ENCODE results near the gene TGFB3.

The TGFB3 gene

GRCh38 chr14:75990297-75990696 is 8.5 kb upstream of the TGFB3 start:
- H3K4me3 ChIP-seq (ENCODE audit: control insufficient read depth, low read depth, low read length) = no peak overlapping the region
- DNase-seq (ENCODE audit: low read depth) = no peak
- TF ChIP-seq, protein P1, sequence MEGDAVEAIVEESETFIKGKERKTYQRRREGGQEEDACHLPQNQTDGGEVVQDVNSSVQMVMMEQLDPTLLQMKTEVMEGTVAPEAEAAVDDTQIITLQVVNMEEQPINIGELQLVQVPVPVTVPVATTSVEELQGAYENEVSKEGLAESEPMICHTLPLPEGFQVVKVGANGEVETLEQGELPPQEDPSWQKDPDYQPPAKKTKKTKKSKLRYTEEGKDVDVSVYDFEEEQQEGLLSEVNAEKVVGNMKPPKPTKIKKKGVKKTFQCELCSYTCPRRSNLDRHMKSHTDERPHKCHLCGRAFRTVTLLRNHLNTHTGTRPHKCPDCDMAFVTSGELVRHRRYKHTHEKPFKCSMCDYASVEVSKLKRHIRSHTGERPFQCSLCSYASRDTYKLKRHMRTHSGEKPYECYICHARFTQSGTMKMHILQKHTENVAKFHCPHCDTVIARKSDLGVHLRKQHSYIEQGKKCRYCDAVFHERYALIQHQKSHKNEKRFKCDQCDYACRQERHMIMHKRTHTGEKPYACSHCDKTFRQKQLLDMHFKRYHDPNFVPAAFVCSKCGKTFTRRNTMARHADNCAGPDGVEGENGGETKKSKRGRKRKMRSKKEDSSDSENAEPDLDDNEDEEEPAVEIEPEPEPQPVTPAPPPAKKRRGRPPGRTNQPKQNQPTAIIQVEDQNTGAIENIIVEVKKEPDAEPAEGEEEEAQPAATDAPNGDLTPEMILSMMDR (conservative IDR thresholded peaks at IDR 0.05; ENCODE audit: control insufficient read depth, insufficient read depth, low read depth, low read length) = no peak

GRCh38 chr14:75989134-75989533 is 7.3 kb upstream of the TGFB3 start:
- no peak overlapping the region for H3K4me3 ChIP-seq (ENCODE audit: control insufficient read depth, low read depth, low read length)
- TF ChIP-seq, protein P1 (conservative IDR thresholded peaks at IDR 0.05; ENCODE audit: control insufficient read depth, insufficient read depth, low read depth, low read length) = no peak
- peak; percentile 95 for DNase-seq (ENCODE audit: low read depth)

DNA sequence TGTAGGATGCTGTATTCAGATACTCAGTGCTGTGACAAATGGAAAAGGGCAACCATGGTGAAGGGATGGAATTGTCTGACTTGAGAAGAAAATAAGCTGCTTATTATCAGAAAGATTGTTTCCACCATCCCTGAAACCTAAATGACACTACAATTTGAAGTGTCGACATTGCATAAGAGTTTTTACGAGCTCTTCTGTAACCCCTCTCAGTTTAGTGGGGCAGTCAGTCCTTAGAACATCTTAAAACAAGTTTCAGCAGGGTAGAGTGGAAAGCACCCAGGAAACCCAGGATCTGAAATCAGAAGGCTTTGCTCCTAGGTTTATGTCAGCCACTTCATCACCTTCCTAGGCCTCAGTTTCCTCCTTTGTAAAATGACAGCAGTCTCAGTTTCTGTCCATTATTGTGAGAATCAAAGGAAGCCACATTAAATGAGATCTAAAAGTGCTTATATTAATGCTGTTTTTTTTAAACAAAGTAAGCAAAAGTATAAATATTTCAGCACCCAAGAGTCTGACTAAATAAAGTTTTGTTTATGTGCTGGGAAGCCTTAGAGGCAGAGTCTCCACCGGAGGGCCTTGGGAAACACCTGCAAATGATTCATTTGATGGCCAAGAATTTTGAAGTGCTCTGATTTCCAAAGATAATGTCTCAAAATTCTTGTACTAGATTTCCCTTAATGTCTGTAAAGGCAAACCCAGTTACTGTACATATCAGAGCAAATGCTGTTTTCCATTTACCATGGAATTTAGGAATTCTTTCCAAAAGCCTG is 5.6 kb upstream of the TGFB3 start:
- DNase-seq (ENCODE audit: low read depth) = no peak
- TF ChIP-seq, protein P1 (conservative IDR thresholded peaks at IDR 0.05; ENCODE audit: control insufficient read depth, insufficient read depth, low read depth, low read length) = no peak
- no peak overlapping the region for H3K4me3 ChIP-seq (ENCODE audit: control insufficient read depth, low read depth, low read length)

DNA sequence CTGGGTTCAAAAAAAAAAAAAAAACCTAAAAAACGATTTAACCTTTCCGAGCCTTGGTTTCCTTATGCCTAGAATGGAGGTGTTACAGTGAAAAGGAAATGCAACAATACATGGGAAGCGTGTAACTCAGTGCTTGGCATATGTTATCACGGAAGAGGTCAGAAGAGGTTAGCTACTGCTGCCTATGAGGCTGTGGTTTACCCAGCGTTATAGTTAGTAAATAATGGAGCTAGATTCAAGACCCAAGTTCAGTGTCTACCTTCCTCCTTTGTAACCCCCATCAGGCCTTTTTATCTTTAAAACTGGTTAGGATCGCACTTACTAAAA is 4.6 kb upstream of the TGFB3 start:
- no peak for DNase-seq (ENCODE audit: low read depth)
- peak overlapping the region; percentile 80 for H3K4me3 ChIP-seq (ENCODE audit: control insufficient read depth, low read depth, low read length)
- TF ChIP-seq, protein P1 (conservative IDR thresholded peaks at IDR 0.05; ENCODE audit: control insufficient read depth, insufficient read depth, low read depth, low read length) = no peak

DNA sequence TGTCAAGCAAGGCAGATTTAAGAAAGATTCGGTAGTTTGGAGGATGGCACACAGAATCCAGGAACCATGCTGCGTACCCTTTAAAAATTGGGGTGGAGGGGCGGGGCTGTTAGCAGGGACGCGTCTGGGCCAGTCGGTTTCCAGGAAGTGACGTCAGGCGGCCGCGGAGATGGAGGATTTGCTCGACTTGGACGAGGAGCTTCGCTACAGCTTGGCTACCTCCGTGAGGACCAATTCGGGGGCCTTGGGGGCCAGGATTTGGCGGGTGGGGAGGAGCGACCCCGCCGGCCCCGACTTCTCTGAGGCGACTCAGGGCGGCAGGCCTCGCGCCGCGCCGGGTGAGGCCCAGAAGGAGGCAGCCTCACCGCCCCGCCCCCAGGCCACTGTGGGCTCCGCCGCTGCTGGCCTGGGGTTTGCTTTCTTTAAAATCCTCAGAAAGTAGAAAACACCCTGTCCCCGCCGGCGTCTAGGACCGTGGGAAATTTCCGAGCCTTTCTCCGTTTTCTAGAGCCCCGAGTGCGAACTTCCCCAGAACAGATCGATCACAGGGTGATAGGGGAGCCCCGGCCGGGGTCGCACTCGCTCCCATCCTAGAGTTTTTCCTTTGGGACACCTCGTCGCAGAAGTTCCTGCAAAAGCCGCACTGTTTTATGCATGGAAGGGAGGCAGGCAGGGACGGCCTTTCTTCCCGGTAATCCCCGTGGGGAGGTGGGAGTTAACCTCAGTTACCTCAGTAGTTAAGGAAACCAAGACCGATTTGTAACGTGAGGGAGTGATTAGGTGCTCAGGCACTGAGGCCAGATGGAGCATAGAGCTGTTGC is 4.0 kb upstream of the TGFB3 start, which contains the start of gene IFT43:
TSS of gene IFT43 (plus strand) at position 146 of the 821 bp plus-strand sequence. CDS start at position 170, 24 bp downstream.
- peak; percentile 71 for DNase-seq (ENCODE audit: low read depth)
- H3K4me3 ChIP-seq (ENCODE audit: control insufficient read depth, low read depth, low read length) = peak within 1 kb of the TSS; percentile 80
- TF ChIP-seq, protein P1 (conservative IDR thresholded peaks at IDR 0.05; ENCODE audit: control insufficient read depth, insufficient read depth, low read depth, low read length) = no peak

GRCh38 chr14:75984674-75985073 is 2.9 kb upstream of the TGFB3 start:
- TF ChIP-seq, protein P1 (conservative IDR thresholded peaks at IDR 0.05; ENCODE audit: control insufficient read depth, insufficient read depth, low read depth, low read length) = no peak
- H3K4me3 ChIP-seq (ENCODE audit: control insufficient read depth, low read depth, low read length) = no peak overlapping the region

More at GRCh38 chr14:75984674-75985073, 2.9 kb upstream of the TGFB3 start:
- DNase-seq (ENCODE audit: low read depth) = no peak

Data from fibroblast of mammary gland (primary cell).